Measurements from ENCODE around the gene PARD6G. TPM values are rescaled to one million over a fixed set of nuclear protein-coding genes. Genes with fewer than 3 reads are reported as not detected.

The PARD6G gene
- total and polyA plus RNA-seq, 9 of the 15 experiments (the other 6 are each of a cell fraction or from before 2014, with no cell fraction given): 0.03 to 1.2 (median 0.26) TPM

- TF ChIP-seq RERE (CRISPR knock-in tag; IDR thresholded peaks at IDR 0.05; ENCODE audit: borderline replicate concordance) (no peak), ZEB2 (IDR thresholded peaks at IDR 0.05) (no peak), MTA1 (IDR thresholded peaks at IDR 0.05; ENCODE audit: borderline replicate concordance) (no peak), KLF10 (CRISPR knock-in tag; IDR thresholded peaks at IDR 0.05) (no peak), XRCC3 (IDR thresholded peaks at IDR 0.05) (no peak), CEBPB (tag; IDR thresholded peaks at IDR 0.05) (no peak), RUNX1 (IDR thresholded peaks at IDR 0.05; ENCODE audit: low read depth) (no peak), STAT5A (IDR thresholded peaks at IDR 0.05; ENCODE audit: borderline replicate concordance, low read length) (no peak), MXD1 (CRISPR knock-in tag; IDR thresholded peaks at IDR 0.05; ENCODE audit: borderline replicate concordance, poor library complexity, severe bottlenecking) (no peak), HNRNPH1 (optimal IDR thresholded peaks at IDR 0.05; ENCODE audit: low read depth, low read length) (no peak), SMARCB1 (IDR thresholded peaks at IDR 0.05; ENCODE audit: insufficient read length, low read depth) (no peak), EGR1 (conservative IDR thresholded peaks at IDR 0.05) (no peak)
Measured at GRCh38 chr18:80129672-80130367, 117.5 kb downstream of the PARD6G start (continued).
